Measurements from ENCODE around the gene SRP14. TPM values are rescaled to one million over a fixed set of nuclear protein-coding genes. Genes with fewer than 3 reads are reported as not detected.

SRP14 gene, protein sequence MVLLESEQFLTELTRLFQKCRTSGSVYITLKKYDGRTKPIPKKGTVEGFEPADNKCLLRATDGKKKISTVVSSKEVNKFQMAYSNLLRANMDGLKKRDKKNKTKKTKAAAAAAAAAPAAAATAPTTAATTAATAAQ
- 100 to 1,000 TPM; 108 to 114 TPM for total RNA-seq
- 95.7 to 108 reads per million in 2 donors for total RNA-seq

- H3K9me3 ChIP-seq (ENCODE audit: control insufficient read depth, low read length, poor library complexity, severe bottlenecking), result no peaks in the 10 kb centered on the region
- H3K4me3 Mint-ChIP-seq, result peak within 1 kb of the TSS; percentile 99
- ATAC-seq, result peak; percentile 96
- peak; percentile 82 to 91 (median 87) for DNase-seq
- H3K36me3 Mint-ChIP-seq (ENCODE audit: low read depth), result peaks cover 3% of the 10 kb centered on the region
- peaks cover 31% of the 10 kb centered on the region for H3K4me1 Mint-ChIP-seq
- H3K27ac Mint-ChIP-seq, result peak within 1 kb of the TSS; percentile 99
- H3K27me3 Mint-ChIP-seq, result no peaks in the 10 kb centered on the region
These were observed at the start of gene SRP14 for GRCh38 chr15:40038638-40039543. Gene SRP14 (minus strand): TSS chr15:40039181. CDS start chr15:40039116, 65 bp downstream.

GRCh38 chr15:40087991-40088928 is 49.3 kb upstream of the SRP14 start:
- peaks cover 2% of the 10 kb centered on the region for H3K4me1 Mint-ChIP-seq
- no peaks in the 10 kb centered on the region for H3K36me3 Mint-ChIP-seq (ENCODE audit: low read depth)
- DNase-seq (no peak), ATAC-seq (no peak)
- H3K4me3 Mint-ChIP-seq, result no peak overlapping the region
- H3K27me3 Mint-ChIP-seq, result peaks cover 26% of the 10 kb centered on the region
- no peaks in the 10 kb centered on the region for H3K9me3 ChIP-seq (ENCODE audit: control insufficient read depth, low read length, poor library complexity, severe bottlenecking)
- no peak overlapping the region for H3K27ac Mint-ChIP-seq

DNA sequence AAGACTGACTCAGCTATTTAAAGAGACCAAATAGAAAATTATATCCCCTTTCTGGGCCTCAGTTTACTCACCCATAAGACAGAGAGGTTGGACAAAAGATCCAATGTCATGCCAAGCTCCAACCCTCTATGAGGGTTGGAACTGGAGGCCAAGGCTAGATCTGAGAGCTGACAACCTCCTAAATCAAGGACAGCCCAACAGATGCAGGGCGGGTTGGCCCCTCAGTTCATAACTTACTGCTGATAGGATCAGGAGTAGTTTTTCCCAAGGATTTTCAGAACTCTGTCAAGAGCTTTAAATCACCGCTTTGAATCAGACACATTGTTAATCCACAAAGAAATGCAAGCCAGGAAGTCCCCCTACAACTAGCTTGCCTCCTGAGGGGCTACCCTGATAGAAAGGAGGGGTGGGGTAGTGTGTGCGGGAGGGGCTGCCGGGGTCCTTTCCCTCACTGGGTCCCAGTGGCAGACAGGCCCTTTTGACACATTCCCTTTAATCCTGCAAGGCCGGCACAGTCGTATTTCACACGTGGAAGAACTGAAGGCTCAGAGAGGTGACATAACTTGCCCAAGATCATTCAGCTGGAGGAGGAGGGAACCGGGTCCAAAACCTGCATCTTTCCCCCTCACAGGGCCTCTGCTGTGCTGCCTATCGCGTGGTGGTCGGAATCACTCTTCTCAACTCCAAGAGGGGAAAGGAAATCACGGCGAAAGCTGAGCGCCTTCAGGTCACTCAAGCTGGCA is 48.3 kb upstream of the SRP14 start:
- Mint-ChIP-seq H3K36me3 (ENCODE audit: low read depth) (no peaks in the 10 kb centered on the region), H3K27me3 (peaks cover 36% of the 10 kb centered on the region), H3K27ac (no peak overlapping the region), H3K4me1 (no peaks in the 10 kb centered on the region), H3K4me3 (no peak overlapping the region)
- no peaks in the 10 kb centered on the region for H3K9me3 ChIP-seq (ENCODE audit: control insufficient read depth, low read length, poor library complexity, severe bottlenecking)
- ATAC-seq, result no peak
- no peak for DNase-seq

- no peaks in the 10 kb centered on the region for H3K36me3 Mint-ChIP-seq (ENCODE audit: low read depth)
- no peaks in the 10 kb centered on the region for H3K9me3 ChIP-seq (ENCODE audit: control insufficient read depth, low read length, poor library complexity, severe bottlenecking)
- H3K4me3 Mint-ChIP-seq, result no peak overlapping the region
- peaks cover 53% of the 10 kb centered on the region for H3K27me3 Mint-ChIP-seq
- ATAC-seq (no peak), DNase-seq (no peak)
- peaks cover 7% of the 10 kb centered on the region for H3K4me1 Mint-ChIP-seq
- no peak overlapping the region for H3K27ac Mint-ChIP-seq
These were observed 46.3 kb upstream of the SRP14 start for GRCh38 chr15:40085266-40085665.

DNA sequence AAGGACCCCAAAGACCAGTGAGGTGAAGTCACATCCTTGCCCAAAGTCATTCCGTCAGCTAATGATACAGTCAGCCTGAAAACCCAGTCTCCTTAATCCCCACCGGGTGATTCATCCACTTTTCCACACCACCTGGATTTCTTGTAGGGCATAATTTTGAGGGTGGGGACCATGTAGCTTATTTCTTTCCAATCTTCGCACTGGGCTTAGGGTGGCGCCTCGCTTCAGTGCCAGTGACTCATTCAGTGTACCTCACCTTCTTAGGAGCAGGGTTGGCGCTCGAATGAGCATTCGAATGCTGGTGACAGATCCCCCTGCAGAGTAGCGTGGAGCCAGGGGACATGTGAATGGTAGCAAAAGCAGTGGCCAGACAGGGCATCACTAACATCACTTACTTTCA is 45.7 kb upstream of the SRP14 start:
- no peak overlapping the region for H3K4me3 Mint-ChIP-seq

DNA sequence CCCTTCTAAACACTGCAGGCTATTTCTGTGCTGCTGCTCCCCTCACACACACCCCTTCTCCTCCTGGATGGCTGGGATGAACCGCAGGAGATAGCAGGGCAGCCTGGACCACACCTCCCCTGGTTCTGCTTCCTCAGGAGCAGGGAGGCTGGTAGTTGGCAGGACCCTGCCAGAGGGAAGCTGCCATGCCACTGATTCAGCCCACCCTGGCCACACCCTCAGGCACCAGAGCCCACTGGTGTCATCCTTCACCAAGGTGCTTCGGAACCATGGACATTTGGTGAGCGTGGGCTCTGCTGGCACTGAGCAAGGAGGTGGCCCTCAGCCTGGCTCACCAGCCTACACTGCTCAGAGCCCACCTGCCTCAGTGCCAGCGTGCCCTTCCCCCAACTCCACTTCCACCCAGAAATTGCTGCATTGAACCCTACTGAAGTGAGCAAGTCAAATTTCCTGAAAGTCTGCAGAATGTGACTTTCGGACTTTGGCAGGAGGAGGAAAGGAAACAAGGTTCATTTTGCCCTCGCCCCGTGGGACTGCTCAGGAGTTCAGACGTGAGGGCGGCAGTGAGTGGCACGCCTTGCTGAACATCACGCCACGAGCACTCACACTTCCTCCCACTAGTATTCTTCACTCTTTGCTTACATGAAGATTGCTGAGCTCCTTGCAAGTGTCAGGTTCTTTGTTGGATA is 43.4 kb upstream of the SRP14 start:
- H3K36me3 Mint-ChIP-seq (ENCODE audit: low read depth), result no peaks in the 10 kb centered on the region
- H3K27me3 Mint-ChIP-seq, result peaks cover 56% of the 10 kb centered on the region
- no peak overlapping the region for H3K4me3 Mint-ChIP-seq
- DNase-seq, result no peak
- peak; percentile 55 for ATAC-seq
- peaks cover 8% of the 10 kb centered on the region for H3K4me1 Mint-ChIP-seq
- H3K27ac Mint-ChIP-seq, result no peak overlapping the region
- H3K9me3 ChIP-seq (ENCODE audit: control insufficient read depth, low read length, poor library complexity, severe bottlenecking), result no peaks in the 10 kb centered on the region

More for the DNA sequence above, 45.7 kb upstream of the SRP14 start:
- peaks cover 56% of the 10 kb centered on the region for H3K27me3 Mint-ChIP-seq
- DNase-seq (no peak), ATAC-seq (no peak)
- H3K4me1 Mint-ChIP-seq, result peaks cover 8% of the 10 kb centered on the region
- H3K9me3 ChIP-seq (ENCODE audit: control insufficient read depth, low read length, poor library complexity, severe bottlenecking), result no peaks in the 10 kb centered on the region
- H3K36me3 Mint-ChIP-seq (ENCODE audit: low read depth), result no peaks in the 10 kb centered on the region
- no peak overlapping the region for H3K27ac Mint-ChIP-seq

DNA sequence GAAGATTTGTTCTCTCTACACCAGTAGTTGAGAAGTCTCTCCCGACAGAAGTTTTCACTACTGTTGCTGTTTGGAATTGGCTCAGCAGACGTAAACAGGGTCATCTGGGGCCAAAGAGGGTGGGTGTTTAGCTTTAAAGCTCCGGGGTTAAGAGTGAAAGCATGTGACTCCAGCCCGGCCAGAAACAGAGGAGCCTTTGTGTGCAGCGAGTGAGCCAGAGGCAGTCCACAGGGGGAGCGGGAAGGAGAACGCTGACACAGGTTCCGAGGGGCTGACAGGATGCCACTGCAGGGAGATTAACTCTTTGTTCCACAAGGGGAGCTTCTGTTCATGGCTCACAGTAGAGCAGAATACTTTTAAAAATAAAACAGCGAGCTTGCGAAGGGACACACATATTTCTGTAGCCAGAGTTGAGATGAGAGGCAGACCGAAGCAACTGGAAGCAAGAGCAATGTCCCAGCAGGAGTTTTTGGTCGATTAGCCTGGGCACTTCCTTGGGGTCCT is 42.8 kb upstream of the SRP14 start:
- H3K4me3 Mint-ChIP-seq, result peak overlapping the region; percentile 46

GRCh38 chr15:40080847-40081246 is 41.9 kb upstream of the SRP14 start:
- ATAC-seq, result no peak

More for the DNA sequence above, 42.8 kb upstream of the SRP14 start:
- no peaks in the 10 kb centered on the region for H3K9me3 ChIP-seq (ENCODE audit: control insufficient read depth, low read length, poor library complexity, severe bottlenecking)
- Mint-ChIP-seq H3K27me3 (peaks cover 53% of the 10 kb centered on the region), H3K27ac (no peak overlapping the region), H3K4me1 (peaks cover 8% of the 10 kb centered on the region), H3K36me3 (ENCODE audit: low read depth) (no peaks in the 10 kb centered on the region)
- DNase-seq (no peak), ATAC-seq (no peak)

DNA sequence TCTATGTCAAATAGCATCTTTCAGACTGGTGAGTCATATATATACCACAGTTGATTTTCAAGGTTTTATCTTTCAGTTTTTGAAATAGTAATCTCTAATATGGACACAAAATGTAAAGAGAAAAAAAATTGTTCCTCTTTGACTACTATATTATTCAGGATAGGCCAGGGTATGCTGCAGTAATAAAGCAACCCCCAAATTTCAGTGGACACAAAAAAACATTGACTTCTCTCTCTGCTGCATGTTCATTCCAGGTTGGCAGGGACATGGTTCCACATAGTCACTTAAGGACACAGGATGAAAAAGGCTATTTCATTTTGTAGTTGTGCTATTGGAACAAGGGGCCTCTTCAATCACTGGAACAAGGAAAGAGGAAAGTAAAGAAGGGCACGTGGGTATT is 41.1 kb upstream of the SRP14 start:
- Mint-ChIP-seq H3K27ac (no peak overlapping the region), H3K4me3 (no peak overlapping the region), H3K36me3 (ENCODE audit: low read depth) (no peaks in the 10 kb centered on the region), H3K27me3 (peaks cover 54% of the 10 kb centered on the region), H3K4me1 (peaks cover 8% of the 10 kb centered on the region)
- DNase-seq (no peak), ATAC-seq (no peak)
- H3K9me3 ChIP-seq (ENCODE audit: control insufficient read depth, low read length, poor library complexity, severe bottlenecking), result no peaks in the 10 kb centered on the region

More at GRCh38 chr15:40080847-40081246, 41.9 kb upstream of the SRP14 start:
- DNase-seq, result no peak
- H3K9me3 ChIP-seq (ENCODE audit: control insufficient read depth, low read length, poor library complexity, severe bottlenecking), result no peaks in the 10 kb centered on the region
- H3K36me3 Mint-ChIP-seq (ENCODE audit: low read depth), result no peaks in the 10 kb centered on the region
- no peak overlapping the region for H3K27ac Mint-ChIP-seq
- H3K27me3 Mint-ChIP-seq, result peaks cover 49% of the 10 kb centered on the region
- H3K4me1 Mint-ChIP-seq, result peaks cover 8% of the 10 kb centered on the region
- H3K4me3 Mint-ChIP-seq, result peak overlapping the region; percentile 55

- peaks cover 49% of the 10 kb centered on the region for H3K27me3 Mint-ChIP-seq
- ATAC-seq, result no peak
- H3K27ac Mint-ChIP-seq, result no peak overlapping the region
- H3K9me3 ChIP-seq (ENCODE audit: control insufficient read depth, low read length, poor library complexity, severe bottlenecking), result no peaks in the 10 kb centered on the region
- peaks cover 8% of the 10 kb centered on the region for H3K4me1 Mint-ChIP-seq
- DNase-seq, result no peak
- no peak overlapping the region for H3K4me3 Mint-ChIP-seq
- H3K36me3 Mint-ChIP-seq (ENCODE audit: low read depth), result no peaks in the 10 kb centered on the region
These were observed 40.5 kb upstream of the SRP14 start for GRCh38 chr15:40079456-40079855.

DNA sequence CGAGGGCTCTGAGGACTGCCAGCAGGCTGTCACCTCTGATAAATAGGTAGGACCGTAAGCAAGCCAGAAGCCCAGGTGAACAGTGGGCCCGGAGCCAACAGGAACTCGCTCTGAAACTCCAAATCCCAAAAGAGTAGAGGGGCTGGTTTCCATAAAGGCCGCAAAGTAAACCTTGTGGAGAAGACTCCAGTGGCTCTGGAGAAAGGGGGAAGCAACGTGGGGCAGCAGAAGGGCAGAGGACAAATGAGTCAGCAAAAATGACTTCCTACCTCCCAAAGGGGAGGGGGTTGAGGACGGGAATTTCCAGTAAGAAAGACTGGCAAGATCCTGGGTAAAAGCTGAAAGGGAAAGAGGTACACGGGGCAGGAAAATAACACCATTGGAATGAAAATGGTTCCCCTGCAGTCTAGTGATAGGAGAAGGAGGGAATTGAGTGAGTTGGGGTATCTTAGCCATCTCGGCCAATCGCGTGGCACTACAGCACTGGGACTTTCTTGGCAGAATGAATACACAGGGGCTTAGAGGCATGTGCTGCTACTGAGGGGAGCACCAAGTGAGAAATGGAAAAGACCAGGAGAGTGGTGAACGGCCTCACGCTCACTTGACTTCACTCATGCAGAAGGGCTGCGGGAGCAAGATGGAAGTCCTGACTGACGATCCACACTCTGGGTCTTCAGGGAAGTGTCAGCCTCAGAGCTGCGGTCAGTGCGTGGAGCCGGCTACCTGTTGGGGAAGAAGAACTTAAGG is 36.5 kb upstream of the SRP14 start:
- no peak overlapping the region for H3K4me3 Mint-ChIP-seq
- peaks cover 8% of the 10 kb centered on the region for H3K4me1 Mint-ChIP-seq
- no peaks in the 10 kb centered on the region for H3K36me3 Mint-ChIP-seq (ENCODE audit: low read depth)
- DNase-seq (no peak), ATAC-seq (no peak)
- no peaks in the 10 kb centered on the region for H3K9me3 ChIP-seq (ENCODE audit: control insufficient read depth, low read length, poor library complexity, severe bottlenecking)
- no peak overlapping the region for H3K27ac Mint-ChIP-seq
- H3K27me3 Mint-ChIP-seq, result peaks cover 30% of the 10 kb centered on the region
